KMS-11 (cell line): ENCODE data around the gene PRPF6.

ENCODE experiments used
- H2AFZ ChIP-seq: fragments of 200-600 bp; sonication (generic); 2 replicates; pipeline ENCODE4 v1.6.1; 2016; ENCODE audit warnings: antibody characterized with exemption, mixed run types, low read depth
- H3K27ac ChIP-seq: fragments of 200-600 bp; sonication (generic); 2 replicates; pipeline ENCODE4 v1.6.1; 2016; ENCODE audit warnings: mild to moderate bottlenecking, mixed run types
- H3K27me3 ChIP-seq: fragments of 200-600 bp; sonication (generic); 2 replicates; pipeline ENCODE4 v1.6.1; 2017; ENCODE audit warnings: mild to moderate bottlenecking, low read depth, mixed run types, moderate library complexity; ENCODE audit not compliant: insufficient read depth
- H3K36me3 ChIP-seq: fragments of 200-600 bp; sonication (generic); 2 replicates; pipeline ENCODE4 v1.6.1; 2017; ENCODE audit warnings: mild to moderate bottlenecking, mixed run types; ENCODE audit not compliant: insufficient read depth
- H3K4me1 ChIP-seq: fragments of 200-600 bp; sonication (generic); 2 replicates; pipeline ENCODE4 v1.6.1; 2016; ENCODE audit warnings: mild to moderate bottlenecking, low read depth, mixed run types; ENCODE audit not compliant: poor library complexity, severe bottlenecking
- H3K4me2 ChIP-seq: fragments of 200-600 bp; sonication (generic); 2 replicates; pipeline ENCODE4 v1.7.0; 2016; ENCODE audit warnings: mild to moderate bottlenecking, mixed run types
- H3K4me3 ChIP-seq: fragments of 200-600 bp; sonication (generic); IDR thresholded peaks from 2 replicates; pipeline ENCODE4 v1.6.1; 2017; ENCODE audit warnings: low read depth, low read length, mixed read lengths; ENCODE audit not compliant: insufficient read depth
- H3K79me2 ChIP-seq: fragments of 200-600 bp; sonication (generic); 2 replicates; pipeline ENCODE4 v1.6.1; 2016; ENCODE audit warnings: low read depth, mixed run types; ENCODE audit not compliant: insufficient read depth
- H3K9ac ChIP-seq: fragments of 200-600 bp; sonication (generic); 2 replicates; pipeline ENCODE4 v1.6.1; 2016; ENCODE audit warnings: mild to moderate bottlenecking, mixed run types
- H4K20me1 ChIP-seq: fragments of 200-600 bp; sonication (generic); 2 replicates; pipeline ENCODE4 v1.6.1; 2016; ENCODE audit warnings: mild to moderate bottlenecking, mixed run types; ENCODE audit not compliant: insufficient read depth
- TF ChIP-seq, protein P1 (sequence below): fragments of 200-600 bp; sonication (generic); conservative IDR thresholded peaks from 2 replicates; pipeline ENCODE4 v1.6.1; 2017; ENCODE audit warnings: low read depth, mild to moderate bottlenecking, antibody characterized with exemption, low read length, moderate library complexity, mixed read lengths

The PRPF6 gene

DNA sequence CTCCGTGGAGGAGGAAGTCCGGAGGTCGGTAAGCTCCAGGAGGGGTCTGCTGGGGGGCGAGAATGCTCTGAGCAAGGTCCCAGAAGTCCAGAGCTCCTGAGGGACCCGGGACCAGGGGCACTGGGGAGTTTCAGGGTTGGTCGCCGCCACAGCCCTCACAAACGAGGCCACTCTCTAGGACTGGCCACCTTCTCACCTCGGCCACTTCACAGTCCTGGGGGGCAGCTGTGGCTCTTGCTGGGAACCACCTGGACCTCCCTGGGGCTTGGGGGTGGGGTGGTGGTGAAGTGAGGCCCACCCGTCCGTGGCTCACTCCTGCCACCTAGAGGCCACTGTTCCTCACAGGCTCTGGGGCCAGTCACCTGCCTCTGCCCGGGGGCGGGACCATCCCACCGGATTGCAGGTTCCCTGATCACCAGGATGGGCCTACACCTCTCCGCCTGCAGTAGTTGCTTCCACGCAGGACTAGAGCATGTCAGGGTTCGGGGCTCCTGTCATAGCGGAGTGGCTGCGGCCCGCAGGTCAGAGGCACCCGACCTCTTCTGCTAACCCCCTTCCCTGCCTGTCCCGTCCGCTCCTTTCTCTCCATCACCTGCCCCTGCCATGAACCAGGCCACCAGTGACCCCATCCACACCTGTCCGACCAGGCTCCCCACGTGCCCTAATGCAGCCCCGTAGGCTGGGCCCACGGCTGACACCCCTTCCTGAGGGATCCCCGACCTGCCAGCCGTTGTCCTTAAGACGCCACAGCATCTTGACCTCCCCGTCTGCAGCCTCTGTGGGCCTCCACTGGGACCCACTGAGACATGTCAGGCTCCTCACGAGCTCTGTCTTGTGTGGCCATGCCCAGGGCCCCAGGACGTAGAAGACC, 76.9 kb downstream of the PRPF6 start:
- Histone ChIP-seq H3K27ac (no peak overlapping the region), H3K4me2 (peak overlapping the region; percentile 9; the same call in 1 of the 2 replicates), H3K36me3 (no peaks in the 10 kb centered on the region), H3K4me1 (peaks cover 41% of the 10 kb centered on the region), H3K9ac (no peak overlapping the region), H2AFZ (peak overlapping the region; percentile 51), H3K4me3 (no peak overlapping the region), H3K27me3 (peaks cover 23% of the 10 kb centered on the region; the same call in 1 of the 2 replicates), H3K79me2 (no peaks in the 10 kb centered on the region), H4K20me1 (no peaks in the 10 kb centered on the region)
- TF ChIP-seq, protein P1, sequence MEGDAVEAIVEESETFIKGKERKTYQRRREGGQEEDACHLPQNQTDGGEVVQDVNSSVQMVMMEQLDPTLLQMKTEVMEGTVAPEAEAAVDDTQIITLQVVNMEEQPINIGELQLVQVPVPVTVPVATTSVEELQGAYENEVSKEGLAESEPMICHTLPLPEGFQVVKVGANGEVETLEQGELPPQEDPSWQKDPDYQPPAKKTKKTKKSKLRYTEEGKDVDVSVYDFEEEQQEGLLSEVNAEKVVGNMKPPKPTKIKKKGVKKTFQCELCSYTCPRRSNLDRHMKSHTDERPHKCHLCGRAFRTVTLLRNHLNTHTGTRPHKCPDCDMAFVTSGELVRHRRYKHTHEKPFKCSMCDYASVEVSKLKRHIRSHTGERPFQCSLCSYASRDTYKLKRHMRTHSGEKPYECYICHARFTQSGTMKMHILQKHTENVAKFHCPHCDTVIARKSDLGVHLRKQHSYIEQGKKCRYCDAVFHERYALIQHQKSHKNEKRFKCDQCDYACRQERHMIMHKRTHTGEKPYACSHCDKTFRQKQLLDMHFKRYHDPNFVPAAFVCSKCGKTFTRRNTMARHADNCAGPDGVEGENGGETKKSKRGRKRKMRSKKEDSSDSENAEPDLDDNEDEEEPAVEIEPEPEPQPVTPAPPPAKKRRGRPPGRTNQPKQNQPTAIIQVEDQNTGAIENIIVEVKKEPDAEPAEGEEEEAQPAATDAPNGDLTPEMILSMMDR, result peak; percentile 76

- Histone ChIP-seq H3K27me3 (peaks cover 18% of the 10 kb centered on the region; the same call in 1 of the 2 replicates), H3K36me3 (no peaks in the 10 kb centered on the region), H3K4me3 (no peak overlapping the region), H4K20me1 (no peaks in the 10 kb centered on the region), H3K27ac (no peak overlapping the region), H3K79me2 (0 out of 2 replicates have a peak, but pooled peaks cover 4% of the 10 kb centered on the region), H3K9ac (no peak overlapping the region), H3K4me2 (no peak overlapping the region), H3K4me1 (peaks cover 41% of the 10 kb centered on the region), H2AFZ (no peak overlapping the region)
- TF ChIP-seq, protein P1, result no peak
Measured at GRCh38 chr20:64058536-64058935, 77.6 kb downstream of the PRPF6 start.

- H3K36me3 ChIP-seq, result no peaks in the 10 kb centered on the region
- H3K27me3 ChIP-seq, result peaks cover 10% of the 10 kb centered on the region; the same call in 1 of the 2 replicates
- H3K4me1 ChIP-seq, result peaks cover 52% of the 10 kb centered on the region
- TF ChIP-seq, protein P1, result no peak
- peaks cover 13% of the 10 kb centered on the region; the same call in 1 of the 2 replicates for H3K79me2 ChIP-seq
- no peak overlapping the region for H3K9ac ChIP-seq
- peak overlapping the region; percentile 94 for H3K4me2 ChIP-seq
- H3K27ac ChIP-seq, result no peak overlapping the region
- no peak overlapping the region for H3K4me3 ChIP-seq
- peak overlapping the region; percentile 93 for H2AFZ ChIP-seq
- H4K20me1 ChIP-seq, result no peaks in the 10 kb centered on the region
Measured at GRCh38 chr20:64062276-64062595, 81.3 kb downstream of the PRPF6 start.

DNA sequence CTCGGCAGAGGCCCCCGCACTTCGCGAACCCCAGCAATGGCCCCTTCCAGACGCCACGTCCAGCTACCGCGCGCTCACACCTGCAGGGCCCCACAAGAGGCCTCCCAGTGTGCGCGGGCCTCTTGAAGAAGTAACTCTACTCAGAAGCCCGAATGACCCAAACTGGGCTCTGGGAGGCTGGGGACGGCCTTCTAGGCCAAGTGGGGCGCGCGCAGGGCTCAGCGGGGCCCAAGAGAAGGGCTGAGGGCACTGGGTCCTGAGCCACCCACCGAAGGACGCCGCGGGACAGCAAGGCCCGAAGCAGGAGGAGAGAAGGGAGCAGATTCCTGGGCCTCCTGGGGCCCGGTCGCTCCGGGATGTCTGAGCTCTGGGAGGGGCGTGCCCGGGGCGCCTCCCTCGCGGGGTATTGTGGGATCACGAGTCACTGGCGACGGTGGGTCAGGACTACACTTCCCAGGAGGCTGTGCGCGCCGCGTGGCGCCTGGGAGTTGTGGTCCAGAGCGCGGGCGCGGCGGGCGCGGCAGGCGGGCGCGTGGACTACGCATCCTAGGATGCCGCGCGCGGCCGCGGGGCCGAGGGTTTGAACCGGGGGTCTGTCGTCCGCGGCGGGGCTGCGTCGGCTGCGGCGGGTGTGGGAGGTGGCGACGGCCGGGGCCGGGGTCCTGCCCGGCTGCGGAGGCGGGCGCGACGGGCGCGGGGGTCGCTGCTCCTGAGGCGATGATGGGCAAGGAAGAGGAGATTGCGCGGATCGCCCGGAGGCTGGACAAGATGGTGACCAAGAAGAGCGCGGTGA, 81.9 kb downstream of the PRPF6 start, which contains the start of gene TCEA2:
Gene TCEA2, plus strand, starts transcription at position 603 of the 793 bp plus-strand sequence. Its CDS starts 115 bp downstream, at position 718.
- Histone ChIP-seq H4K20me1 (no peaks in the 10 kb centered on the region), H3K36me3 (no peaks in the 10 kb centered on the region), H3K79me2 (peaks cover 13% of the 10 kb centered on the region; the same call in 1 of the 2 replicates), H3K4me3 (no peak within 1 kb of the TSS), H3K4me2 (peak within 1 kb of the TSS; percentile 94), H3K4me1 (peaks cover 50% of the 10 kb centered on the region), H3K9ac (peak within 1 kb of the TSS; percentile 51; the same call in 1 of the 2 replicates), H3K27me3 (peaks cover 10% of the 10 kb centered on the region; the same call in 1 of the 2 replicates), H3K27ac (peak within 1 kb of the TSS; percentile 95), H2AFZ (peak within 1 kb of the TSS; percentile 93)
- TF ChIP-seq, protein P1, result no peak
